ENCODE data around the gene BICDL2.
"Not testable (repeated sequence)": the region's sequence is repeated elsewhere in the genome, so short reads cannot be mapped to it uniquely, and the experiment has no call there.

The BICDL2 gene

DNA sequence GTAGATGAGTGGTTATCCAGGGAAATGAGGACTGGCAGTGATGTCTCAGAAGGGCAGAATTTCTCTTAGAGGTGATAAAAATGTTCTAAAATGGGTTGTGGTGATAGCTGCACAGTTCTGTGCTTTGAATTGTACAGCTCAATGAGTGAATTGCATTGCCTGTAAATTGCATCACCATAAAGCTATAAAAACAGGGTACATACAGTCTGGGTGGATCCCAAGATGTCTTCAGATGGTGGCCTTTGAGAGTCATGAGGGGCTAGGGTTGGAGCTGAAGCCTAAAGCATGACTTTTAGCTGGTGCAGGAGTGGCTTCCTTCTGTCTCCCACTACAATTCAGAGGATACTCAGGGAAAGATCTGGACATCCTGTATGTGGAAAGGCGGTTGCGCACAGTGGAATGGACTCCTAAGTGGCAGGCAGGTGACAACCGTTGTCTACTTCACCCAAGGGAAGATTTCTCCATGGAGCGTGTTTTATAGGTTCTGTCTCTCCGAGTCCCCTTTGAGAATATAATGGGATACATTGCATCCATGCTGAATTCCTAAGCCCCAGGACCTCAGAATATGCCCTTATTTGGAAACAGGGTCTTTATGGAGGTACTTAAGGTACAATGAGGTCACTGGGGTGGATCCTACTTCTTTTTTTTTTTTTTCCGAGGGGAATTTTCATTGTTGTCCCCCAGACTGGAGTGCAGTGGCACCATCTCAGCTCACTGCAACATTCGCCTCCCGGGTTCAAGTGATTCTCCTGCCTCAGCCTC, 27.1 kb upstream of the BICDL2 start:
- DNase-seq = no peak

DNA sequence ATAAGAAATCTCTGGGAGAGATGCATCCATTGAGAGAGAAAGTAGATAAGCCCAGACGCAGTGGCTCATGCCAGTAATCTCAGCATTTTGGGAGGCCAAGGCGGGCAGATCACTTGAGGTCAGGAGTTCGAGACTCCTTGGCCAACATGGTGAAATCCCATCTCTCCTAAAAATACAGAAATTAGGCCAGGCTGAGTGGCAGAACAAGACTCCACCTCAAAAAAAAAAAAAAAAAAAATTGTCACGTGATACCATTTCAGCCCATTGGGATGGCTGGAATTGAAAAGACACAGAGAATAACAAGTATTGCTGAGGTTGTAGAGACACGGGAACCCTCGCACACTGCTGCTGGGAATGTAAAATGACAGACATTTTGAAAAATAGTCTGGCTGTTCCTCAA, 25.8 kb upstream of the BICDL2 start:
- DNase-seq = no peak

DNA sequence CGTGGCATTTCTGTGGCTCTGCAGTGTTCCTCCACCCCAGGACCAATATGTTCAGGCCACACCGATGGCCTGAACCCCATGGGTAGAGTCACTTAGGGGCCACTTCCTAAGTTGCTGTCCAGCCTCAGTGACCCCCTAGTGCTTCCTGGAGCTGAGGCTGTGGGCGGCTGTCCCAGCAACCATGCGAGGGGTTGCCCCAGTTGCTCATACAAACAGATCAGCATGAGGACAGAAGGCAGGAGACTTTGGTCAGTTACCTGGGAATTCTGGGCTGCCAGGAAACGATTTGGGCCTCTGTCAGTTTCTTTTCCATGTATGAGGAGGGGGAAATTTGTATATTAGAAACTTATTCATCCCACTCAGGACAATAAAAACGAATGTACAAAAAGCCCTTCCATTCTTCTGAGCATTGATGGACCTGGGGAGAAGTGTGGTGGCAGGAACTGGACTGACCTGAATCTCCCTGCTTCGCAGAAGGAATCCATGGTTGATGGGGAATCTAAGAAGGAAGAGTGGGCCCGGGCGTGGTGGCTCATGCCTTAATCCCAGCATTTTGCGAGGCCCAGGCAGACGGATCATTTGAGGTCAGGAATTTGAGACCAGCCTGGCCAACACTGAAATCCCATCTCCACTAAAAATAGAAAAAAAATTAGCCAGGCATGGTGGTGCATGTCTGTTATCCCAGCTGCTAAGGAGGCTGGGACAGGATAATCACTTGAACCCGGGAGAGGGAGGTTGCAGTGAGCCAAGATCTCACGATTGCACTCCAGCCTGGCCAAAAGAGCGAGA, 23.8 kb upstream of the BICDL2 start:
- no peak for DNase-seq

DNA sequence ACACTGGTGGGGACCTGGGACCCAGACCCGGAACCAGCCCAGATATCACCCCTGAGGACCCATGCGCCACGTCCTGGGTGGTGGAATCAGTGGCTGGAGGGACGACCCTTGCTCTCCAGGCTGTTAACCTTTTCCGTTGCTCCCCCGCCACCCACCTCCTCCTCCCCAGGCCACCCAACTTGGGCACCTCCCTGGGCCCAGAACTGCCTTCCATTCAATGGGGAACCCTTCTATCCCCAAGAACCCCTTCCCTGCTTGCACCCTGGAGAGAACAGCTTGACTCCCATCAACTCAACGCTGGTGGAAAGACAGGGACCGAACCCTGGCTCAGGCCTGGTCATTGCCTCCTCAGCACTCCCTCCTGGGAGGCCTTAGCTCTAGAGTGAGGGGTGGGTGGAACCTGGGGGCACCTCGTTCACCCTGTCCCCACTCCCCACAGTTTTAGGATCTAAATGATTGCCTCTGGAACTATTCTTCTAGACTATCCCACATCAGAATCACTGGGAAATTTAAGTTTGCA, 23.0 kb upstream of the BICDL2 start:
- DNase-seq = no peak

DNA sequence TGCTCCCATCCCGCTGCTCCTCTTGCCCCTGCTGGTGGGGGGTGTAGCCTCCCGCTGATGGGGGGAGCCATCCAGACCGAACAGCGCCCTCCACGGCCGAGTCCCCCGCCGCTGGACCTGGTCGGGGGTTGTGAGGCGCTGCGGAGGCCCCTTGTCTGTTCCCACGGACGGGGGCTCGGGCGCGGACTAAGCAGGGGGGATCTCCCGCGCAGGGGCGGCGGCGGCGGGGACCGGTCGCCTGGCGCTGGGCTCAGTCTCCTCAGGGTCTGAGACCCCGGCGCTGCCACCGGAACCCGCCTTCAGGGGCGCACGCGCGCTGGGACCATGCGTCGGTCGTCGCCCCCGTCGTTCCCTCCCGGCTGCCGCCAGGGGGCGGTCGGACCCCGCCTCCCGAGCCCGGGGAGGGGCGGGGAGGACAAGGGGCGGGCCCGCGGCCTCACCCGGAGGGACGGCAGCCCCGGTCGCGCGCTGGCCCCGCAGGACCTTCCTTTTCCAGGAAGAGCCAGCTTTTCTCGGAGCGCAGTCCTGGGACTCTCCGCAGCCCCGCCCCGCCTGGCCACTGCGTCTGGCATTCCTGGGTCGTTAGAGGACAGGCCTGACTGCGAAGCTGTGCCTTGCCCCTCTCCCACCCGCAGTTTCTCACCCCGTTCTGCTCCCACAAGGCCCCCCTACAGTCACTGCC, 22.4 kb upstream of the BICDL2 start:
- DNase-seq = peak; percentile 82

DNA sequence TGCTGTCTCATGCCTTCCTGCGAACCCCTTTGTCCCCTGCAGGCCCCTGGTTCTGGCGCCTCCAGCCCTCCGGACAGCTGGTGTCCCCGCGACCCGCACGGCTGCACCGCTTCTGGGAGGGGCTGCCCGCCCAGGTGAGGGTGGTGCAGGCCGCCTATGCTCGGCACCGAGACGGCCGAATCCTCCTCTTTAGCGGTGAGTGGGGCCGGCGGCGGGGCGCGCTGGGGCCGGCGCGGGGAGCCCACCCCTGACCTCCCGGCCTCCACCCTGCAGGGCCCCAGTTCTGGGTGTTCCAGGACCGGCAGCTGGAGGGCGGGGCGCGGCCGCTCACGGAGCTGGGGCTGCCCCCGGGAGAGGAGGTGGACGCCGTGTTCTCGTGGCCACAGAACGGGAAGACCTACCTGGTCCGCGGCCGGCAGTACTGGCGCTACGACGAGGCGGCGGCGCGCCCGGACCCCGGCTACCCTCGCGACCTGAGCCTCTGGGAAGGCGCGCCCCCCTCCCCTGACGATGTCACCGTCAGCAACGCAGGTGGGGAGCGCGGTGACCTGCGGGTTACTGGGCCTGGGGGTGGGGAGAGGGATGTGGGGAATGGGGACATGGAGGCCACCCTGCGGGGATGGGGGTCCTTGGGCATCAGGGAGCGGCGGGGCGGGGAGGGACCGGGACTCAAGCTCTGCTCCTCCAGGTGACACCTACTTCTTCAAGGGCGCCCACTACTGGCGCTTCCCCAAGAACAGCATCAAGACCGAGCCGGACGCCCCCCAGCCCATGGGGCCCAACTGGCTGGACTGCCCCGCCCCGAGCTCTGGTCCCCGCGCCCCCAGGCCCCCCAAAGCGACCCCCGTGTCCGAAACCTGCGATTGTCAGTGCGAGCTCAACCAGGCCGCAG, 21.6 kb upstream of the BICDL2 start:
- DNase-seq = peak; percentile 44

DNA sequence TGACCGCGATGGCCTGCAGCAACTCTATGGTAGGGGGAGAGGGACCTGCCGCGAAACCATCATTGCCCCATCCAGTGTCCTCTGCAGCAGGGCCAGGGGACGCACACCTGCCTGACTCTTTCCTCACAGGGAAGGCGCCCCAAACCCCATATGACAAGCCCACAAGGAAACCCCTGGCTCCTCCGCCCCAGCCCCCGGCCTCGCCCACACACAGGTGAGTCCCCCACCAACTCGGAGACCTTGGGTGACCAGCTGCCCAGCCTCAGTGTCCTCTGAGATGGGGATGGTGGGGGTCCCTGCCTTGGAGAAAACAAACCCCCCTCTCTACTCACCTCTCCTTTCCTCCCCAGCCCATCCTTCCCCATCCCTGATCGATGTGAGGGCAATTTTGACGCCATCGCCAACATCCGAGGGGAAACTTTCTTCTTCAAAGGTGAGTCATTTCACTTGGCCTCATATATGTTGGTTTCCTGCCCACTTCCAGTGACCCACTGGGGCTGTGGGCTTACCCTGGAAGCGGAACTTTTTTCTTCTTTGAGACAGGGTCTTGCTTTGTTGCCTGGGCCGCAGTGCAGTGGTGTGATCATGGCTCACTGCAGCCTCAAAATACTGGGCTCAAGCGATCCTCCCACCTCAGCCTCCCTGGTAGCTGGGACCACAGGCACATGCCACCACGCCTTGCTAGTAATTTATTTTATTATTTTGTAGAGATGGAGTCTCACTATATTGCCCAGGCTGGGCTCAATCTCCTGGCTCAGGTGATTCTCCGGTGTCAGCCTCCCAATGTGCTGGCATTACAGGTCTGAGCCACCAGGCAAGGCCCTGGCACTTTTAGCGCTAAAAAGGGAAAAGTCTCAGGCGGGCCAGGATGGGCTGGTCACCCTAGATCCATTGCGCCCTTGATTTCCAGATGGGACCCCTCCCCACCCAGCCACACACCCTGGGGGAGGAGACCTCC, 20.7 kb upstream of the BICDL2 start:
- no peak for DNase-seq

DNA sequence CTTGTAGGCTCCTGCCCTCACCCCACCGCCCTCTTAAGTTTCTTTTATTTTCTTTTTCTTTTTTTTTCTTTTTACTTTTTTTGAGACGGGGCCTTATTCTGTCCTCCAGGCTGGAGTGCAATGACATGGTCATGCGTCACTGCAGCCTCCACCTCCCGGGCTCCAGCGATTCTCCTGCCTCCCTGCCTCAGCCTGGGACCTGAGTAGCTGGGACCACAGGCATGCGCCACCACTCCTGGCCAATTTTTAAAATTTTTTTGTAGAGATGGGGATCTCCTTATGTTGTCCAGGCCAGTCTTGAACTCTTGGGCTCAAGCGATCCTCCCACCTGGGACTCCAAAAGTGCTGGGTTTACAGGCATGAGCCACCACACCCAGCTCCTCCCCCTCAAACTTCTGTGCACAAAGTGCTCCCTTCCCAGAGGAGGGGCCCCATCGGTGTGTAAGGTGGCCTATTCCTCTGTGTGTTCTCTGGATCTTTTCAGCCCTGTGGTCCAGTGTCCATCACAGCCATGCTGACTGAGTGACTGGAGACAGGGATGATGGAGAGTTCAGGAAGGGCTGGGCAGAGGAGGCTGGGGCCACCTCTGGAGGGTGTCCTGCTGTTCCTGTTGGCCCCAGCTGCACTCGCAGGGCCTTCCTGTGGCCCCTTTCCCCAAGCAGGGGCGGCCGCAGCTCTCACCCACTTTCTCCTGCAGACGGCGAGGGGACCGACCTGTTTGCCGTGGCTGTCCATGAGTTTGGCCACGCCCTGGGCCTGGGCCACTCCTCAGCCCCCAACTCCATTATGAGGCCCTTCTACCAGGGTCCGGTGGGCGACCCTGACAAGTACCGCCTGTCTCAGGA, 19.8 kb upstream of the BICDL2 start:
- no peak for DNase-seq

DNA sequence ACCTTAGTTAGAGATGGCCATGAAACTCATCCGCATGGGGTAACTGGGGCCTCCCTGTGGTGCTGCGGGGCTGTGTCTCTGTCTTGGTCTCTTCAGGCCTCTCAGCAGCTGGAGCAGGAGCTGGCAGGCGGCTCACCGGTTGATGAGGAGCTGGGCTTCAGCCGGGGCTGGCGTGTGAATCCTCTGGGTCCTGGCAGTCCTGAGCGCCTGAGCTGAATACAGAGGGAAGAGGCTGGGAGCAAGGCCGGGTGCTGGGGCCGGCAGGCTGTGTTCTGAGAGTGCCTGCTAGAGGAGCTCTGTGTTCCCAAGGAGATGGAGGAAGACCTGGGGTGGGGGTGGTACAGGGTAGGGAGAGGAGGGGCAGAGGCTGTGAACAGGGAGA, 19.0 kb upstream of the BICDL2 start:
- not testable (repeated sequence) for DNase-seq

DNA sequence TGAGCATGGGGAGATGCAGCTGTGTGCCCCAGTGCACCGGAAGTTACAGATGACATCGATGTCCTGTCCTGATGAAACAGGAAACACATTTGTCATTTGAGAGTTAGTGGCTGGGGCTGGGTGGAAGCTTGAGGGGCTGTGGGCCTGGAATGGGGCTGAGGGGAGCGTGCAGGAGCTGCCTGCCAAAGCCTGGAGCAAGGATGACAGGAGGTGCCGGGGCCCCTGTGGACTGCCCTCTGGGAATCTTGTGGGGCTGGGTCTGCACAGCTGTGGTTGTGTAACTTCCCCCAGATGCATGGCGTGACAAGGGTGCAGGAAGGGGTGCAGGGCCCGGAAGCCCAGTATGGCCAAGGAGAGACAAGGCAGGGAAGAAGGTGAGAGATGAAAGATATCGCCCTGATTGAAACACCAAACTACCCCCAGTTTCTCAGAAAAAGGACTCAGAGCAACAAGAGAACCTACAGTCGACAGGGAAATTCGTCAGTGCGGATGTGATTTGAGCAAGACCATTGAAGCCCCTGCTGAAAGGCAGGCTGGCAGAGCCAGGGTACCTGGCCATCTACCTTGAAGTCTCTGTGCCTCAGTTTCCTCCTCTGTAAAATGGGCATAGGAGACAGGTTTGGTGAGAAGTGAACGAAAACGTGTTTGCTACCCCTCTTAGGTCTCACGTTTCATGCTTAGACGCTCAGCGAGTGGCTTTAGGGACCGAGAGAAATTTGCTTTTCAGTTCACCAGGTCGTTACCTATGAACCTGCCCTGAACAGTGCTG, 18.4 kb upstream of the BICDL2 start:
- DNase-seq = no peak

DNA sequence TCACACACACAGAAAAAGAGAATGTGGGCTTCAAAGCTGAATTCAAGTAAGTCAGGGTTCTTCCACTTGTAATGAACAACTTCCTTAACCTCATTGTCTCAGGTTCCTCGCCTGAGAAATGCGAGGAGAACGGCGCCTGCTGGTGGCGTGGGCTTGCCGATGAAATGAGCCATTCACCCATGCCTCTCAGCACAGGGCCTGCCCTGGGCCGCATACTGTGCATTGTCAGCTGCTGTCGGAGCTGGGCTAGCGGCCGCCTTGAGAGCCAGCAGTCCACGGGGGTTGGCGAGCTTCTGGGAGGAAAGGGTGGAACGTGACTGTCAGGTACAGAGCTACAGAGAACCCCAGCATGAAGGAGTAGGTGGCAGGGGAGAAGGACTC, 16.6 kb upstream of the BICDL2 start:
- not testable (repeated sequence) for DNase-seq

DNA sequence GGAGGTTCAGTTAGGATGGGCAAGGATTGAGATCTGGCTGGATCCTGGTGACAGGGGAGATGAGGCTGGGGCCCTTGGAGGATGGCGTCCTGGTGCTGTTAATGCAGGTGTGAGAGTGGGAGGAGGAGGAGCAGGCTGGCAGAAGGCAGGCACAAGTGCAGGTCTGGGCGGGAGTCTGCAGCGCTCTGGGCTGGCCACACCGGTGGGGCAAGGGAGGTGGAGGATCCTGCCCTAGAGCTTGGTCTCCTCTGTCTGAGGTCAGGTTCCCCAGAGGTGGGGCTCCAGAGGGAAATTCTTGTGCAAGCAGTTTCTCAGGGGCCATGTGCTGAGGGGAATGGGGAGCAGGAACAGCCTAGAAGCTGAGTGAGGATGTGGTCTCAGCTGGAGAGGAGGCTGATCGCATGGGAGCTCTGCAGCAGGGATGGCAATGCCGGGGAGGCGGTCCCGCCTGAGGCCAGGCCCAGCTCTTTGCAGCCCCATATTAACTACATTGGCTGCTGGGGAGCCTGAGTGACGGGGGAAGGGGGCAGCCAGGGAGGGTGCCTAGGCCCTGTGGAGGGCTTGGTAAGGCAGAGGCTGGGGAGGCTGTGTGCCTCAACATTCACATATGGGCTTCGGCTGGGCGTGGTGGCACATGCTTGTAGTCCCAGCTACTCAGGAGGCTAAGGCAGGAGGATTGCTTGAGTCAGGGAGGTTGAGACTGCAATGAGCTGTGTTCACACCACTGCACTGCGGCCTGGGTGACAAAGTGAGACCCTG, 16.0 kb upstream of the BICDL2 start:
- DNase-seq = not testable (repeated sequence)

DNA sequence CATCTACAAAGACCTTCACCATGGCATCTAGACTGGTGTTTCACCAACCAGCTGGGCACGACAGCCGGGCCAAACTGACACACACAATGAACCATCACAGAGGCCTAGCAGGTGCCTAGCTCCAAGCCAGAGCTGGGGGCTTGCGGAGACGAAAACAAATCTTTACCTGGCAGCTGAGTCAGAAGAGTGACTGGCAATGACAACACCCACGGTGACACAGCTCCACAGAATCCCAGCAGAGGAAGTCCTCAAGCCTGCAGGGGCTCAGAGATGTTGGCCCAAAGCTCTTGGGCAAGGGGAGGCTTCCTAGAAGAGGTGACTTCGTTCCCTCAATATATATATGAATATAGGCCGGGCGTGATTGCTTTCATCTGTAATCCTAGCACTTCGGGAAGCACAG, 14.8 kb upstream of the BICDL2 start:
- DNase-seq = no peak

DNA sequence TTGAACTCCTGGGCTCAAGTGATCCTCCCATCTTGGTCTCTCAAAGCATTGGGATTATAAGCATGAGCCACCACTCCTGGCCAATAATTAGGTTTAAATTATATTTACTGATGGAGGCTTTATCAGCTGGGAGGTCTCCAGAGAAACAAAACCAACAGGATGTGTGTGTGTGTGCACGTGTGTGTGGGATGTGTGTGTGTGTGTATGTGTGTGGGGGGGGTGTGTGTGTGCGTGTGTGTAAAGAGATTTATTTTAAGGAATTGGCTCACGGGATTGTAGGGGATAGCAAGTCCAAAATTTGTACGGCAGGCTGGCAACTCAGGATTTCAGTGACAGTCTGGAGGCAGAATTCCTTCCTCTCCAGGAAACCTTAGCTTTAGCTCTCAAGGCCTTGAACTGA, 14.3 kb upstream of the BICDL2 start:
- DNase-seq = no peak

DNA sequence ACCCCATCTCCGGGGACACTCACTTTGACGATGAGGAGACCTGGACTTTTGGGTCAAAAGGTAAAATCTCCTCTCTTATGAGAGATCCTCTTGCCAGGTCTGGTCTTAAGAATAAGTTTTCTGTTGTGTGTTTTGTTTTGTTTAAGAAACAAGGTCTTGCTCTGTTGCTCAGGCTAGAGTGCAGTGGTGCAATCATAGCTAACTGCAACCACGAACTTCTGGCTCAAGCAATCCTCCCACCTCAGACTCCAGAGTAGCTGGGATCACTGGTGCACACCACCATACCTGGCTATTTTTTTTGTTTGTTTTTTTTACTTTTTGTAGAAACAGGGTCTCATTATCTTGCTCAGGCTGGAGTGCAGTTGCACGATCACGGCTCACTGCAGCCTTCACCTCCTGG, 13.7 kb upstream of the BICDL2 start:
- DNase-seq = no peak

DNA sequence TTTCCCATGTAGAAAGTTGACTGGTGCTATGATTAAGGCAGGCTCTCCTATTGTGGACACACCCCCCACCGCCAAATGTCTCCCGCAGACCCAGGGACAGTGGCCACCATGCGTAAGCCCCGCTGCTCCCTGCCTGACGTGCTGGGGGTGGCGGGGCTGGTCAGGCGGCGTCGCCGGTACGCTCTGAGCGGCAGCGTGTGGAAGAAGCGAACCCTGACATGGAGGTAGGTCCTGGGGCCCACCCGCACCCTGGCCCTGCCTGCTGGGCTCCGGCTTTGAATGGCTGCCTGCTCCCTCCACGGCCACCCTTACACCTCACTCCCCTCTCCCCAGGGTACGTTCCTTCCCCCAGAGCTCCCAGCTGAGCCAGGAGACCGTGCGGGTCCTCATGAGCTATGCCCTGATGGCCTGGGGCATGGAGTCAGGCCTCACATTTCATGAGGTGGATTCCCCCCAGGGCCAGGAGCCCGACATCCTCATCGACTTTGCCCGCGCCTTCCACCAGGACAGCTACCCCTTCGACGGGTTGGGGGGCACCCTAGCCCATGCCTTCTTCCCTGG, 13.3 kb upstream of the BICDL2 start:
- no peak for DNase-seq

DNA sequence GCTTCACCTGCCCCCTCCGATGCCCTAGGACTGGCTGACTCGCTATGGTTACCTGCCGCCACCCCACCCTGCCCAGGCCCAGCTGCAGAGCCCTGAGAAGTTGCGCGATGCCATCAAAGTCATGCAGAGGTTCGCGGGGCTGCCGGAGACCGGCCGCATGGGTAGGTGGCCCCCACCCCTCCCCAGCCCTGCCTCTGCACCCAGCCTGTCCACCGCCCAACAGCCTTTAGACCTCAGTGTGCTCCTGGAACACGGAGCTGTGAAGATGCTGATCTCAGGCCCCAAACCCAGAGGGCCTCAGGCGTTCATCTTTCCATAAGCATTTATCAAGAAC, 10.6 kb upstream of the BICDL2 start:
- no peak for DNase-seq

DNA sequence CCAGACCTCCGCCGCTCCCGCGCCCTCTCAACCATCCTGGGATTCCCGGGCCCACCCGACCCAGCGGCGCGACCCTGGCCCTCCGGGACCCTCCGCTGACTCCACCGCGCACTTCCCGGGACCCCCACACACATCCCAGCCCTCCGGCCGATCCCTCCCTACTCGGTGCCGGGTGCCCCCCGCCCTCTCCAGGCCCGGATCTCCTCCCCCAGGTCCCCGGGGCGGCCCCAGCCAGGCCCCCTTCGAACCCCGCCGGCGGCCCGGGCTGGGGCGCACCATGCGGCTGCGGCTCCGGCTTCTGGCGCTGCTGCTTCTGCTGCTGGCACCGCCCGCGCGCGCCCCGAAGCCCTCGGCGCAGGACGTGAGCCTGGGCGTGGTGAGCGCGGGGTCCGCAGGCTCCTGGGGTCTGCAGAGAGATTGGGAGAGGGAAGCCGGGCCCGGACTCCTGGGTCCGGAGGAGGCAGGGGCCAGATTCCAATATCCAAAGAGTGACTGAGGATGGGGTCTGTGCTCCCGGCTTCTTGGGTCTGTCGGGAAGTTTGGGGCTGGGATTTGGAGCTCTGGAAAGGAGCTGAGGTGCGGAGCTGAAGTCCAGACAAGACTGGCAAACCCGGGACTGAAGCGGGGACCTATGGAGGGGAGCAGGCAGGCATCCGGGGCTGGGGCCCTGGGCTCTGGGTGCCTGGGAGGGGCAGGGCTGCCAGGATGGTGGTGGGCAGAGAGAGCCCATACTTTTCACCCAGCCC, 10.1 kb upstream of the BICDL2 start:
- DNase-seq = no peak
